A549 (cell line): ENCODE data around the gene CA10.

ENCODE experiments used
- CTCF ChIP-seq: fragments of >200 bp; sonication (Bioruptor Twin); formaldehyde crosslinking; IDR thresholded peaks from 3 replicates; pipeline ENCODE4 v1.5.1; 2016
- EP300 ChIP-seq, 2 experiments: fragments of >200 bp; sonication (Bioruptor Twin); formaldehyde crosslinking; IDR thresholded peaks; 2 replicates in 1 of 2; 3 replicates in 1 of 2; pipeline ENCODE4 v1.6.1; 2016 to 2017
- JUN ChIP-seq, 2 experiments: fragments of >200 bp; sonication (Bioruptor Twin); formaldehyde crosslinking; IDR thresholded peaks; 2 replicates in 1 of 2; 3 replicates in 1 of 2; pipeline ENCODE4 v1.6.1; 2016 to 2017
- JUNB ChIP-seq: fragments of >200 bp; sonication (Bioruptor Twin); formaldehyde crosslinking; IDR thresholded peaks from 2 replicates; pipeline ENCODE4 v1.6.1; 2016
- KDM1A ChIP-seq: fragments of 200-600 bp; sonication (generic); IDR thresholded peaks from 2 replicates; pipeline ENCODE4 v1.6.1; 2016; ENCODE audit warnings: low read depth, mild to moderate bottlenecking
- MAFK ChIP-seq: fragments of 450-650 bp; IDR thresholded peaks from 2 replicates; pipeline ENCODE4 v1.6.1; 2014; ENCODE audit not compliant: partially characterized antibody
- MAX ChIP-seq: IDR thresholded peaks from 2 replicates; pipeline ENCODE4 v1.6.1; 2012
- MYC ChIP-seq: IDR thresholded peaks from 2 replicates; pipeline ENCODE4 v1.6.1; 2012; ENCODE audit warnings: mild to moderate bottlenecking, inconsistent platforms, low read length, improper control_type of control experiment, borderline replicate concordance
- POLR2A ChIP-seq: IDR thresholded peaks from 2 replicates; pipeline ENCODE4 v1.6.1; 2012; ENCODE audit warnings: mild to moderate bottlenecking, low read length
- USF2 ChIP-seq: fragments of 450-650 bp; IDR thresholded peaks from 2 replicates; pipeline ENCODE4 v1.6.1; 2014; ENCODE audit warnings: antibody characterized with exemption

GRCh38 chr17:51676691-51677487 is 481.6 kb downstream of the CA10 start:
- TF ChIP-seq KDM1A (no peak), EP300 (IDR thresholded peaks at IDR 0.05) (no peak), POLR2A (no peak), CTCF (no peak), MAFK (no peak), JUN (IDR thresholded peaks at IDR 0.05) (no peak), JUNB (no peak), USF2 (no peak), MYC (no peak), MAX (no peak)
